NOMO-1 treated with DMSO at 0.1 percent for 48 hours (cell line): ENCODE results near the gene EML1.

Experiments used
- DNase-seq: peaks from one replicate; lab custom pipeline; 2025; ENCODE audit not compliant: unreplicated experiment; lab: John Stamatoyannopoulos, UW

The EML1 gene

DNA sequence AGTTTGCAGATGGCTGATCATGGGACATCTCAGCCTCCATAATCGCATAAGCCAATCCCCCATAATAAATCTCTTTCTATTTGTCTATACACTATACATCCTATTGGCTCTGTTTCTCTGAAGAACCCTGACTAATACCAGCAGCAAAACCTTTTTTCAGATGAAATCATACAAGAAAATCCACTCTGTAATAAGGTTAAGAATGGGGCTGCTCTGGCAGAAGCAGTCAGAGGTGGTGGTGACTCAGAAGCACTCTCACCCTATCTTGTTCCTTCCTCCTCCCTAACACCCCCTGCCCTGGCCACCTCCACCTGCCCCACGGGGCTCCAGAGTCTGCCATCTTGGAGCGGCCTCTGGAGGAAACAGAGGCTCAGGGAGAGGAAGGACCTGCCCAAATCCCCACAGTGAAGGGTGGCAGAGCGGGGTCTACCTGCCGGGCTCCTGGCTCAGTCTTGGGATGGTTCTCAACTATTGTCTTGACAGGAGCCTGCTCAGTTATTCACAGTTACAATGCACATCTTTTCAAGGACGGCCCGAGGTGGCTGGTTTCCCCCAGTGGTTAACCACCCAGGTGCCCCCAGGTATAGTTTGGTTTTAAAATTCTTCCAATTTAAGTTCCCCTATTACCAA, 162.7 kb downstream of the EML1 start:
- DNase-seq: no peak

DNA sequence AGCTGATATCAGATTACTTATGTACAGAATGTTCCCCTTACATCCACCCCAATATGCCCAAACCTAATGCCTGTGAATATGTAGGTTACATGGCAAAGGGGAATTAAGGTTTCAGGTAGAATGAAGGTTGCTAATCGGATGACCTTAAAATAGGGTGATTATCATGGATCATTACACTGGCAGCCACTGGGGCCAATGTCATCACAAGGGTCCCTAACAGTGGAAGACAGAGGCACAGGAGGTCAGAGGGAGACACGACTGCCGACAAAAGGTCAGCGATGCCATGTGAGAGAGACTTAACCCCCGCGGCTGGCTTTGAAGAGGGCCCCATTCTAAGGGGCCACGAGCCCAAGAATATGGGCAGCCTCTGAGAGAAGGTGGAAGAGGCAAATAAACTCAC, 165.2 kb downstream of the EML1 start:
- no peak for DNase-seq

- DNase-seq: no peak
Measured at GRCh38 chr14:99961826-99962518, 168.8 kb downstream of the EML1 start.

DNA sequence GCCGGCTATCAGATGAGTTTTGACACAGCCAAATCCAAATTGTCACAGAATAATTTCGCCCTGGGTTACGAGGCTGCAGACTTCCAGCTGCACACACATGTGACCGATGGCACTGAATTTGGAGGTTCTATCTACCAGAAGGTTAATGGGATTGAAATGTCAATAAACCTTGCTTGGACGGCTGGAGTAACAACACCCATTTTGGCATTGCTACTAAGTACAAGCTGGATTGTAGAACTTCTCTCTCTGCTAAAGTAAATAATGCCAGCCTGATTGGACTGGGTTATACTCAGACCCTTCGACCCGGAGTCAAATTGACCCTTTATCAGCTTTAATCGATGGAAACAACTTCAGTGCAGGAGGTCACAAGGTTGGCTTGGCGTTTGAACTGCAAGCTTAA, 171.8 kb downstream of the EML1 start:
- no peak for DNase-seq

- no peak for DNase-seq
Measured at GRCh38 chr14:99966037-99966835, 173.0 kb downstream of the EML1 start.

- no peak for DNase-seq
Measured at GRCh38 chr14:99966912-99967311, 173.7 kb downstream of the EML1 start.

GRCh38 chr14:99968191-99968920, 175.1 kb downstream of the EML1 start:
- DNase-seq: no peak

- no peak for DNase-seq
Measured at GRCh38 chr14:99968941-99969340, 175.7 kb downstream of the EML1 start.

- no peak for DNase-seq
Measured at GRCh38 chr14:99969673-99970322, 176.6 kb downstream of the EML1 start.

GRCh38 chr14:99971087-99971940, 178.1 kb downstream of the EML1 start:
- peak; percentile 64 for DNase-seq

DNA sequence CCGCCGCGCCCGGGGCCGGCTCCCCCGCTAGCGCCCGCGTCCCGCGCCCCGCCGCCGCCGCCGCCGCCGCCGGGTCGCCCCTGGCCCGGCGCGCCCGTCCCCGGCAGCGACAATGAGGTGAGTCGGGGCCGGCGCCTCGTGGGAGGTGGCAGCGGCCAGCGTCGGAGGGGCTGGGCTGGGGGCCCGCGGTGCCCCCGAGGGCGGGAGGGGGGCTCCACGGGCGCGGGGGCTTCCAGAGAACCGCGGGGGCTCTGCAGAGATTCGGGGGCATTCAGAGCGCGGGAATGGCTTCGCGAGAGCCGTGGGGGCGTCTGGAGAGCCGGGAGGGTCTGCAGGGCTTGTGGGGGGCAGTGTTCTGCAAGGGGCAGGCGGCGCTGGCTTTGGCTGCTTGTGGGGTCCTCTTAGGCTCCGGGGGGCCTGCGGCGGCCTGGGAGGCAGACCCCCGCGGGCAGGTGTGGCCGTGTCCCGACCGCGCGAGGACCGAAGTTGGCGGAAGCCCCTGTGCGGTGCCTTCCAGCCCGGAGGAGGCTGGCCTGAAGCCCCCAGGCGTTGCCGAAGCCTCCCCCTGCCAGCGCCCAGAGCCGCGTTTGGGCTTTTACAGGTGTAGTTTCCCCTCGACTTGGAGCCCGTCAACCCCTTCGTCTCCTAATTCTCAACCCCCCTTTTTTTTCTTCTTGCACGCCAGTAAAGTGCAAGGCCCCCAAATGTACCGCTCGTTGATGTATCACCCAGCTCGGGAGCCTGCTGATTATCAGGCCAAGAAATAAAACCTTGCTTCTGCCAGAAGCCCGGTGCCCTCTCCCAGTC, 178.9 kb downstream of the EML1 start:
- DNase-seq: no peak

GRCh38 chr14:99972748-99973466, 179.7 kb downstream of the EML1 start:
- no peak for DNase-seq

DNA sequence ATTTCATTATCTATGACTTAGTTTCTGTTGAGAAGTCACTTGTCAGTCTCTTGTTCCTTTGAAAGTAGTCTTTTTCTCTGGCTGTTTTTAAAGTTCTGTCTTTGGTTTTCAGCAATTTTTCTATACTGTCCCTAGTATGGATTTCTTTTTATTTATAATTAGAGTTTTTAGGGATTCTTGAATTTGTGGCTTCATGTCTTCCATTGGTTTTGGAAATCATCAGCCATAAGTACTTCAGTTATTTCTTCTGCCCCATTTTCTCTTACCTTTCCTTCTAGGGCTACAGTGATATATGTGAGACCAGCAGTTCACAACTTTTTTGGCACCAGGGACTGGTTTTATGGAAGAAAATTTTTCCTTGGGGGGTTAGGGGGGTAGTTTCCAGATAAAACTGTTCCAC, 182.0 kb downstream of the EML1 start:
- DNase-seq: no peak

GRCh38 chr14:99976021-99976420, 182.8 kb downstream of the EML1 start:
- no peak for DNase-seq

GRCh38 chr14:99976681-99977080, 183.5 kb downstream of the EML1 start:
- no peak for DNase-seq

DNA sequence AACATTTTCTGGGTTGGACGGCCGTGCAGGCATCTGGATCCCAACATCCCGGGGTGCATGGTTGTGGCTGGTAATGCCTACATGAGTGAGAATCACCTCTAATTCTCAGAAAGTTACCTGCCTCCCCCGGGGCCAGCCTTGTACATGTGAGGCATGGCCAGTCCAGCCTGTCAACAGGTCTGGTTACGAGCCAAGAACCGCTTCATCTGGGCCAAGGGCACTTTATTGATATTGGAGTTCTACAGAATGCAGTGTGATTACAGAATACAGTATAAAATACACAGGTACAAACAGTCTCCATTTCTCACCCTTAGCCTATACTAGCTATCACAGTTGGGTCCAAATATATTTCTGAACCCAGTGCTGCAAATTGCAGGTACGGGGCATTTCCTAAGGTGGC, 187.1 kb downstream of the EML1 start:
- DNase-seq: no peak

- DNase-seq: no peak
Measured at GRCh38 chr14:99981806-99982205, 188.6 kb downstream of the EML1 start.

DNA sequence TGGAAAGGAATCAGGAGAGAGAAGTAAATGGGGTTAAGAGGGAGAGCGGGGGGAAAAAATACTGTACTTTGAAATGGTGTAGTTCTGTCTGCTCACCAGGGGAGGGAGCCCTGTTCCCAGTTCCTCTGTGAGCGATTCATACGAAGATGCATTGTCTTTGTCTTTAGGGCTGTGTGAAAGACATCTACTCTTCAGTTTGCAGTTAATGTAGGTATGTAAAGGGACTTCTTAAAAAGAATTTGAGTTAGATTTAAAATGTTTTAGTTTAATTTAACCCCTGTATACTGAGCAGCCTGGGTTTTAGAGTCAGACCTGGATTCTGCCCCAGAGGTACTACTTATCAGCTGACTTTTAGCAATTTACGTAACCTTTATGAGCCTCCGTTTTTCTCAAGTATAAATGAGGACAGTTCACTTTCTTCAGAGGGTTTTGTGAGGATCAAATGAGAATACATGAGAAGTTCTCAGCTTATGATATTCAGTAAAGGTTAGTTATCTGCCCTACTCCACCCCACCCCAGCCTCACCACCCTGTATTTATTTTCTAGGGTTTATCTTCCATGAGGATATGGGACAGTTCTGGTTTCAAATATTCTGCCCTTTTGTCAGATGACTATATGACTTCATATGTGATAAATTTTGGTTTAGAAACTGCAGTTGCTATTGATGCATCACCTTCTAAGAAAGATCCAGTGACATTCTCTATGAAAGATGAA, 189.5 kb downstream of the EML1 start:
- peak; percentile 70 for DNase-seq
